ENCODE results near the gene STOX1.
"Not testable (repeated sequence)": the region's sequence is repeated elsewhere in the genome, so short reads cannot be mapped to it uniquely, and the experiment has no call there.

Gene STOX1, protein sequence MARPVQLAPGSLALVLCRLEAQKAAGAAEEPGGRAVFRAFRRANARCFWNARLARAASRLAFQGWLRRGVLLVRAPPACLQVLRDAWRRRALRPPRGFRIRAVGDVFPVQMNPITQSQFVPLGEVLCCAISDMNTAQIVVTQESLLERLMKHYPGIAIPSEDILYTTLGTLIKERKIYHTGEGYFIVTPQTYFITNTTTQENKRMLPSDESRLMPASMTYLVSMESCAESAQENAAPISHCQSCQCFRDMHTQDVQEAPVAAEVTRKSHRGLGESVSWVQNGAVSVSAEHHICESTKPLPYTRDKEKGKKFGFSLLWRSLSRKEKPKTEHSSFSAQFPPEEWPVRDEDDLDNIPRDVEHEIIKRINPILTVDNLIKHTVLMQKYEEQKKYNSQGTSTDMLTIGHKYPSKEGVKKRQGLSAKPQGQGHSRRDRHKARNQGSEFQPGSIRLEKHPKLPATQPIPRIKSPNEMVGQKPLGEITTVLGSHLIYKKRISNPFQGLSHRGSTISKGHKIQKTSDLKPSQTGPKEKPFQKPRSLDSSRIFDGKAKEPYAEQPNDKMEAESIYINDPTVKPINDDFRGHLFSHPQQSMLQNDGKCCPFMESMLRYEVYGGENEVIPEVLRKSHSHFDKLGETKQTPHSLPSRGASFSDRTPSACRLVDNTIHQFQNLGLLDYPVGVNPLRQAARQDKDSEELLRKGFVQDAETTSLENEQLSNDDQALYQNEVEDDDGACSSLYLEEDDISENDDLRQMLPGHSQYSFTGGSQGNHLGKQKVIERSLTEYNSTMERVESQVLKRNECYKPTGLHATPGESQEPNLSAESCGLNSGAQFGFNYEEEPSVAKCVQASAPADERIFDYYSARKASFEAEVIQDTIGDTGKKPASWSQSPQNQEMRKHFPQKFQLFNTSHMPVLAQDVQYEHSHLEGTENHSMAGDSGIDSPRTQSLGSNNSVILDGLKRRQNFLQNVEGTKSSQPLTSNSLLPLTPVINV

DNA sequence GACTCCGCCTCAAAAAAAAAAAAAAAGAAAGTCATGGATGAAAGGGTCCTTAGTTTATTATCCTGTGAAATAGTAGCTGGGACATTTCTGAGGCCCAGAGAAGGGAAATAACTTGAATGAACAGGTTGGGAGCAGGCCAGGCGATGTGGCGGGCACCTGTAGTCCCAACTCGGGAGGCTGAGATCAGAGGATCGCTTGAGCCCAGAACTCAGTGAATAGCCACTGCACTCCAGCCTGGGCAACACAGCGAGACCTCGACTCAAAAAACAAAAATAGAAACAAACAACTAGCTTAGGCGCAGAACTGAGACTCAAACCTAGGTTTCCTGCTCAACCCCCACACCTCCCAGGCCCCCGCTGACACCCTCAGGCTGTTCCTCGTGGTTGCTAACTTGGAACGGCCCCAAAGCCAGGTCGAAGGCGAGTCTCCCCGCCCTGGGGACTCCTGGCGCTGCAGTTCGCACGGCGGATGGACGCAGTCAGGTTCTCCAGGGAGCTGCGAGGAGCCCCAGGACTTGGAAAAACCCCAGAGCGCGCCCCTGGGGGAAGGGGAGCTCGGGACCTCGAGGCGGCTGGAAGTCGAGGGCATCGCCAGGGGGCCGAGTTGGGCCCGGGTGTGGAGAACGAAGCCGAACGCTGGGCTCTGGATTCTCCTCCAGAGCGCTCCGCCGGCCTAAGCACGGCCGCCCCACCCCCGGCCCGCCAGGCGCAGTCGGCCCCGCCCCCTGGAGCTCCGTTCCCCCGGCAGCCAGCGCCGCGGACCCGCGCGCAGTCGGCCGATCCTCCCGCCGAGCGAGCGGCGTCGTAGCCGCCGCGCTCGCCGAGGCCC, at the start of gene STOX1:
TSS of gene STOX1 (plus strand) at position 768 of the 828 bp plus-strand sequence. CDS start 93 bp downstream, outside the sequence.
- no peak for FAIRE-seq

DNA sequence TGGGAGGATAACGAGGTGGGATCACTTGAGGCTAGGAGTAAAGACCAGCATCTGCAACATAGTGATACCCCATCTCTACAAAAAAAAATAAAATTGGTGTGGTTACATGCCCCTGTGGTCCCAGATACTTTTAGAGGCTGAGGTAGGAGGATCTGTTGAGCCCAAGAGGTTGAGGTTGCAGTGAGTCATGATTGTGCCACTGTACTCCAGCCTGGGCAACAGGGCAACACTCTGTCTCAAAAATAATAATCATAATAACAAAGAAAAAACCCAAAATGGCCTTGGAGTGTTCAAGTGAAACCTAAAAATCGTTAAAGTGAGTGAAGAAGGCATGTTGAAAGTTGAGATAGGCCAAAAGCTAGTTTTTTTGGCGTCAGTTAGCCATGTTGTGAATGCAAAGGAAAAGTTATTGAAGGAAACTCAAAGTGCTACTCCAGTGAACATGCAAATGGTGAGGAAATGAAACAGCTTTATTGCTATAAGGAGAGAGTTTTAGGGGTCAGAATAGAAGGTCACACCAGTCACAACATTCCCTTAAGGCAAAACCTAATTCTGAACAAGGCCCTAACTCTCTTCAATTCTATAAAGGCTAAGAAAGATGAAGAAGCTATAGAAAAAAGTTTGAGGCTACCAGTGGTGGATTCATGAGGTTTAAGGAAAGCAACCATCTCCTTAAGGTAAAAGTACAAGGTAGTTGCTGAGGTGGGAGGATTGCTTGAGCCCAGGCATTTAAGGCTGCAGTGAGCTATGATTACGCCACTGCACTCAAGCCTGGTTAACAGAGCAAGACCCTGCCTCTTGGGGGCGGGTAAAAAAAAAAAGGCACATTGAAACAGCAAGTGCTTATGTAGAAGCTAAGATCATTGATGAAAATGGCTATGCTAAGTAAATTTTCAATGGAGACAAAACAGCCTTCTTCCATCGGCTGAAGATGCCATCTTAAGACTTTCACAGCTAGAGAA, 45.4 kb upstream of the STOX1 start:
- FAIRE-seq, result no peak

DNA sequence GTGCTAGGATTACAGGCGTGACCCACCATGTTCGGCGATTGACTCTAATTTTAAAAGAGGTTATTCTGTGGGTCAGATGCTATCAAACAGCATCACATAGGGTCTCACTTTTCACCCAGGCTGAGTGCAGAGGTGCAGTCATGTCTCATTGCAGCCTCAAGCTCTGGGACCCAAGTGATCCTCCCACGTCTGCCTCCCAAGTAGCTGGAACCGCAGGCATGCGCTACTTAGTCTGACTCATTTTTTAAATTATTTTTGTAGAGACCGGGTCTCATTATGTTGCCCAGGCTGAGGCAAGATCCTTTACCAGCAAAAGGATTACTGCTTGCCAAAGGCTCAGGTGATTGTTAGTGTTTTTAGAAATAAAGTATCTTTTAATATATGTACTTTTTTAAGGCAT, 42.9 kb upstream of the STOX1 start:
- no peak for FAIRE-seq

DNA sequence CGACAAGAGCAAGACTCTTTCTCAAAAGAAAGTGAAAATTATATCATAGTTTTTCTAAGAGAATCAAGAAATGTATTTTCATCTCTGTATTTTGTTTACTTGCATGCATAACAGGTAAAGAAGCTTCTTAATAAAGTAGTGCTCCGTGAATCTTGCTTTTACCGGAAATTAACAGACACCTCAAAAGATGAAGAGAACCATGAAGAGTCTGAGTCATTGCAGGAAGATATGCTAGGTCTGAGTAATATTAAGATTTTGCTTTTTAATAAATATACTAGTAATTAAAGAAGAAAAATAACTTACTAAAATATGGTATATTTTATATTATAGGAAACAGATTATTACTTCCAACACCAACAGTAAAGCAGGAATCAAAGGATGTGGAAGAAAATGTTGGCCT, 39.5 kb upstream of the STOX1 start:
- FAIRE-seq, result no peak

DNA sequence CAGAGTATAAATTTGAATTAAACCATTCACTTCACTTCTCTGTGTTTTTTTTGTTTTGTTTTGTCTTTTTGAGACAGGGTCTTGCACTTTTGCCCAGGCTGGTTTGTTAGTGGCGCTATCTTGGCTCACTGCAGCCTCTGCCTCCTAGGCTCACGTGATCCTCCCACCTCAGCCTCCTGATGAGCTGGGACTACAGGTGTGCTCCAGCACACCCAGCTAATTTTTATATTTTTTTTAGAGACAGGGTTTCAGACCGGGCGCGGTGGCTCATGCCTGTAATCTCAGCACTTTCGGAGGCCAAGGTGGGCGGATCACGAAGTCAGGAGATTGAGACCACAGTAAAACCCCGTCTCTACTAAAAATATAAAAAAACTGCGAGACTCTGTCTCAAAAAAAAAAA, 36.9 kb upstream of the STOX1 start:
- FAIRE-seq, result no peak

DNA sequence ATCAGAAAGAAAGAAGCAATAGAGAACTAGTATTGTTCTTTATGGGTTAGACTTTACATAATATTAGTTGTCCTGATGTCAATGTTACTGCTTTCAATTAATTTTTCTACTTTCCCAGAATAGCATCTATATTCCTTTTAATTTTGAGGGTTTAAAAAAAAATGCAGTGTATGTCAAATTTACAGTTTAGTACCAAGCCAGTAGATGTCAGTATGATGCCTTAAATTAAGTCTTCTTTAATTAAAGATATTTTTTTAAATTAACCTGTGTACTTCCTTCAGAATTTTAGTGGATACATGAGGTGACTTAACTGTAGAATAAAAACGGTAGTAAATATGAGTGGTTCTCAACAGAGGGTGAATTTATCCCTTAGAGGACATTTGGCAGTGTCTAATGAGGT, 35.2 kb upstream of the STOX1 start:
- peak; percentile 59 for FAIRE-seq

DNA sequence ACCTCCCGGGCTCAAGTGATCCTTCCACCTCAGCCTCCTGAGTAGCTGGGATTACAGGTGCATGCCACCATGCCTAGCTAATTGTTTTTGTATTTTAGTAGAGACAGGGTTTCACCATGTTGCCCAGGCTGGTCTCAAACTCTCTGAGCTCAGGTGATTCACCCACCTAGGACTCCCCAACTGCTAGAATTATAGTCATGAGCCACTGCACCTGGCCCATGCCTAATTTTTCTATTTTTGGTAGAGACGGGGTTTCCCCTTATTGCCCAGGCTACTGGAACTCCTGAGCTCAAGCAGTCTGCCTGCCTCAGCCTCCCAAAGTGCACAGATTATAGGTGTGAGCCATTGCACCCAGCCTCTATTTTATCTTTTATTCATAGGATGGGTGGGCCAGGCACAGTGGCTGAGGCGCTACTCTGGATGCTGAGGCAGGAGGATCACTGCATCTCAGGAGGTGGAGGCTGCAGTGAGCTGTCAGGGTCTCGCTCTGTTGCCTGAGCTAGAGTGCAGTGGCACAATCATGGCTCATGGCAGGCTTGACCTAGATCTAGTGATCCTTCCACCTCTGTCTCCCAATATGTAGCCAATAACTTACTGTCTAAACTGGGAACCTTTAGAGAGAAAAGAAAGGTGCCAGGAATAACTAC, 31.3 kb upstream of the STOX1 start:
- FAIRE-seq, result no peak

DNA sequence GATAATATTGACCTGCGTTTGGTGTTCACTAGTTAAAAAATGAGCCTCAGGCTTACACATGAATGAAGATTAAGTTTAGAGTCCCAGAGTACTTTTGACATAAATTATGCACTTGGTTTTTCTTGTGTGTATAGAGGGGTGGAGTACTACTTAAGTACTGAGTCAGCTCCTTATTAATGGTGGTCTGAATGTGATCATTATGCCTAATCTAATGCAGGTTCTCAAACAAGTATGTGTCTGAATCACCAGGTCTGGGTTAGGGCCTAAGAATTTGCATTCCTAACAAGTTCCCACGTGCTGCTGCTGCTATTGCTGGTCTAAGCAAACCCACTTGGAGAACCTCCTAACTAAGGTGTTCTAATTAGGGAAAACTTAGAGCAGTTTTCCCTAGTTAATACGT, 30.7 kb upstream of the STOX1 start:
- FAIRE-seq, result no peak

DNA sequence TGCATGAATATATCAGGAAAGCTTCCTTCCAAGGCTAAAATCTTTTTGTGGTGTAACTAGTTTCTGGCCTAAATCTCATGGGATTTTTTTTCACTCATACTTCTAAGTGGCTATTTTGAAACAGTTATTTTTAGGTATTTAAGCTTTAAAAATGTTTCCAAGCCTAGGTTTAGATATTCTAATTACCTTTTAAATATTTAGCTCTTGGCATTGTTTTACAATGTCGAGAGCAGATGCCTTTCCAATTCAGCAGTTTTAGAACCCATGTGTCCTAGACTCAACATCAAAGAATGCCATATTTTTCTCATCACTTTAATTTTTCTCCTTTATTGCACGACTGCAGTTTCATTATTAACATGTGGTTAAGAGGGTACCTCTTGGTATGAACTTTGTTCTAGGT, 27.1 kb upstream of the STOX1 start:
- no peak for FAIRE-seq

DNA sequence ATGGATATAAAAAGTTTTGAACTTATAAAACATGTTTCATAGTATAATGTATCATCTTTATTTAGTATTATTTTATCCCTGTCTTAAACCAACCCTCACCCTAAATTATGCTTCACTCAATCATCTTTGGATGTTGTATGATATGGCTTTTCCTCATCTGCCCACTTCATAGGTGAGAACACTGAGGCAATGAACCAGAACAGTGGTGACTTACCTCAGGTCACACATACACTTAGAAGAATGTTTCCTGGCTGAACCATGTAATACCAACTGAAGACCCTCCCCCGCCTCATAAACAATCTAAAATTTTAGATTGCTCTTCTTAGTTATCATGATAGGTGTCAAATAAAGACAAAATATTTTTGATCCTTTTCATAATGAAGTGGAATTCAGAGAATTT, 22.6 kb upstream of the STOX1 start:
- no peak for FAIRE-seq

DNA sequence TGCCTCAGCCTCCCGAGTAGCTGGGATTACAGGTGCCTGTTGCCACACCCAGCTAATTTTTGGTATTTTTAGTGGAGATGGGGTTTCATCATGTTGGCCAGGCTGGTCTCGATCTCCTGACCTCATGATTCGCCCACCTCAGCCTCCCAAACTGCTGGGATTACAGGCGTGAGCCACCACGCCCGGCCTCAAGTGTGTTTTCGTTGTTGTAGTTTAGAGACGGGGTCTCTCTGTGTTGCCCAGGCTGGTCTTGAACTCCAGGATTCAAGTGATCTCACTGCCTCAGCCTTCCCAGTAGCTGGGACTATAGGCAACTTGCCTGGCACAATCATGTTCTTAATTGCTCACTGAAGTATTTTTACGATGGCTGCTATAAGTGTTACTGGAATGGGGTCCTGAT, 16.5 kb upstream of the STOX1 start:
- not testable (repeated sequence) for FAIRE-seq

DNA sequence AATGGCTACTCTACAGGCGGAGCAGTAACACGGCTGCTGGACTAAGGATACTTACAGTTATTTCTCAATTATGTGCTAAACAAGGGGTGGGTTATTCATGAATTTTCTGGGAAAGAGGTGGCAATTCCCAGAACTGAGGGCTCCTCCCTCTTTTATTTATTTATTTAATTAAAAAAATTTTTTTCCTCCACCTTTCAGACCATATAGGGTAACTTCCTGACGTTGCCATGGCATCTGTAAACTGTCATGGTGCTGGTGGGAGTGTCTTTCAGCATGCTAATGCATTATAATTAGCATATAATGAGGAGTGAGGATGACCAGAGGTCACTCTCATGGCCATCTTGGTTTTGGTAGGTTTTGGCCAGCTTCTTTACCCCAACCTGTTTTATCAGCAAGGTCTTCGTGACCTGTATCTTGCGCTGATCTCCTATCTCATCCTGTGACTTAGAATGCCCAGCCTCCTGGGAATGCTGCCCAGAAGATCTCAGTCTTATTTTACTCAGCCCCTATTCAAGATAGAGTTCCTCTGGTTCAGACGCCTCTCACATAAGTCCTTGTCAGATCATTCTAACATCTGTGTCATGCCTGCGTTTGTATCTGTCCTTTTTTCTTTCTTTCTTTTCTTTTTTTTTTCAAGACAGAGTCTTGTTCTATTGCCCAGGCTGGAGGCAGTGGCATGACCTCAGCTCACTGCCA, 15.9 kb upstream of the STOX1 start:
- no peak for FAIRE-seq

DNA sequence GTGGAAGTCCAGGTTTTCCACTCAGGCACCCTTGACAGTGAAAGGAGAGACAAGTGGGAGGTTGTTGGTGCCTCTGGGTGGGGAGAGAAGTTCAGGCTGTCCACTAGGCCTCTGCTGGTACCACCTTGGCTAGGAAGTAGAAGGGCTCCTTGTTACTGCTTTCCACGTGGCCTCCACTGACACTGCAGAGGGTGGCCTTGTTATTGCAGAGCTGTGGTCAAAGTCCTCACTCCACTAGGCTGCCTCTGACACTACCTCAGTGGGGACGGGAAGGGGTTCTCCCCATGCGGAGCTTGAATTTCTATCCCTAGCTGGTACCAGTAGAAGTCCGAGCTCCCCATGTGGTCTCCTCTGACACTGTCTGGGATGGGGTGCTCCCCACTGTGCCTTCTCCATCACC, 14.9 kb upstream of the STOX1 start:
- no peak for FAIRE-seq

DNA sequence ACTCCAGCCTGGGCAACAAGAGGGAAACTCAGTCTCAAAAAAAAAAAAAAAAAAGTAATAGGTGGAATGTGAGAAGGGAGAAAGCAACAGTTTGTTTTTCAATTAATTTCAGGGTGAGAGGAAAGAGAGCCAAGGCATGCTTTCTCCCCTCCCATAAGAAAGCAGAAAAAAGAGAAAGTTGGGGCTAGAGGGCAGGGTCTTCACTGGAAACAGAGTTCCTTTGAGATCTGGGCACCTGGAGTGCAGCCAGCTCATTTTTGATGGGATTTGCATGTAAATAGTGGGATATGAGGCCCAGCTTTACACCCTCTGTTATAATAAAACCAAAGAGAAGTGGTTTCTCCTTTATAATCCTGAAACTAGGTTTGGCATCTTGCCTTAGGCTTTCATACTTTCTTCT, 13.8 kb upstream of the STOX1 start:
- no peak for FAIRE-seq

DNA sequence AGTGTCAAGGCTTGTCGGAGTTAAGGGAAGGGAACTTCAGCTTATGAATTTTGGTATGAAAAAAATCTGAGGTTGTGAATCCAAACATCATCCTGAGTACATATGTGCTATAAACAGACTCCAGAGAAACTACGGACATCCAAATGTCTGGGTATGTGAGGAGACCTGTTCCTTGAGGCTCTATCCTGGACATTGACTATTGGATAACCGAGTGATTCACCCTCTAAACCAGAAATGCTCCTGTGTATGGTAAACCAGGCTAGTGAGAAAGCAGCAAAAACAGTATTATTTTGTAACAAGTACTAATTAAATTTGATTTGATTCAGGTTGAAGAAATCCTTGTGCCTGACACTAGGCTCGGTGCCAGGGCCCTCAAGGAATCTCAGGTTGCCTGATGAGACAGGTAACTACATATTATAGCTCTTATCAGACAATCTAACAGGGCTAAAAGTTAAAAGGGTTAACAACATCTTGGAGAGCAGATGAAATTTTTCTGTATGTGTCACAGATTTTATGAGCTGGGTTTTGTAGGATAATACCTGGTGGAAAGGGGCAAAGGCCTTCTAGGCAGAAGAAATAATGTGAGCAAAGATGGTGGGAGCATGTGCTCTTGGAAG, 10.4 kb upstream of the STOX1 start:
- no peak for FAIRE-seq

DNA sequence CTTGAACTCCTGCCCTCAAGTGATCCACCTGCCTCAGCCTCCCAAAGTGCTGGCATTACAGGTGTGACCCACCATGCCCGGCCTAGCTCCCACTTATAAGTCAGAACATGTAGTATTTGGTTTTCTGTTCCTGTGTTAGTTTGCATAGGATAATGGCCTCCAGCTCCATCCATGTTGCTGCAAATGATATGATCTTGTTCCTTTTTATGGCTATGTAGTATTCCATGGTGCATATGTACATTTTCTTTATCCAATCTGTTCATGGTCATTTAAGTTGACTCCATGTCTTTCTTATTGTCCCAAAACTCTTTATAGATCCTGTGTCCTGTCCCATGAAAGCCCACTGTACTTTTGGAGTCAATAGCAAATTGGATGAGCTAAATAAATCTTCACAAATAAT, 7.0 kb upstream of the STOX1 start:
- FAIRE-seq, result not testable (repeated sequence)

DNA sequence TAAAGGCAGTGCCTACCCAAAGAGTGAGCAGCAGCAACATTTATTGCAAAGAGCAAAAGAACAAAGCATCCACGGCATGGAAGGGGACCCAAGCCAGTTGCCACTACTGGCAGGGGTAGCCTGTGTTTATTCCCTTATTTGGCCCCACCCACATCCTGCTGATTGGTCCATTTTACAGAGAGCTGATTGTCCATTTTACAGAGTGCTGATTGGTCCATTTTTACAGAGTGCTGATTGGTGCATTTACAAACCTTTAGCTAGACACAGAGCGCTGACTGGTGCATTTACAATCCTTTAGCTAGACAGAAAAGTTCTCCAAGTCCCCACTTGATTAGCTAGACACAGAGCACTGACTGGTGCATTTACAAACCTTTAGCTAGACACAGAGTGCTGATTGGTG, 4.7 kb upstream of the STOX1 start:
- FAIRE-seq, result not testable (repeated sequence)

DNA sequence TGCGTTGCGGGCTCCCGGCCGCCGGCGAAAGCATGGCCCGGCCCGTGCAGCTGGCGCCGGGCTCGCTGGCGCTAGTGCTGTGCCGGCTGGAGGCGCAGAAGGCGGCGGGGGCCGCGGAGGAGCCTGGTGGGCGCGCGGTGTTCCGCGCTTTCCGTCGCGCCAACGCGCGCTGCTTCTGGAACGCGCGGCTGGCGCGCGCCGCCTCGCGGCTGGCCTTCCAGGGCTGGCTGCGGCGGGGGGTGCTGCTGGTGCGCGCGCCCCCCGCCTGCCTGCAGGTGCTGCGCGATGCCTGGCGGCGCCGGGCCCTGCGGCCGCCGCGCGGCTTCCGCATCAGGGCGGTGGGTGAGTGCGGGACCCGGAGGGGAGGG, 245 bp downstream of the STOX1 start:
- FAIRE-seq, result not testable (repeated sequence)

DNA sequence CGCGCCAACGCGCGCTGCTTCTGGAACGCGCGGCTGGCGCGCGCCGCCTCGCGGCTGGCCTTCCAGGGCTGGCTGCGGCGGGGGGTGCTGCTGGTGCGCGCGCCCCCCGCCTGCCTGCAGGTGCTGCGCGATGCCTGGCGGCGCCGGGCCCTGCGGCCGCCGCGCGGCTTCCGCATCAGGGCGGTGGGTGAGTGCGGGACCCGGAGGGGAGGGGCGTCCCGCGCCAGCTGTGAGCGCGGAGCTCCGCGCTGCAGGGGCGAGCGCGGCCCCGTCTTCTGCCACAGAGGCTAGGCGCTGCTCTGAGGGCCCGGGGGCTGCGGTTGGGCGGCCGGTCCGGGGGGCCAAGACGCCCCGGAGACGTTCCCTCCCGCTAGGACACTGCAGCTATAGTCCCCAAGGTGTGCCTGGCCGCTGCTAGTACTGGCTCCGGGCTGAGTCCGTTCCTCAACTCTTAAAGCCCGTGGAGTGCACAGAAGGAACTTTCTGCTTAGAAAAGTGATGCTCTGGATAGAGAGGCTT, 811 bp downstream of the STOX1 start:
- not testable (repeated sequence) for FAIRE-seq

DNA sequence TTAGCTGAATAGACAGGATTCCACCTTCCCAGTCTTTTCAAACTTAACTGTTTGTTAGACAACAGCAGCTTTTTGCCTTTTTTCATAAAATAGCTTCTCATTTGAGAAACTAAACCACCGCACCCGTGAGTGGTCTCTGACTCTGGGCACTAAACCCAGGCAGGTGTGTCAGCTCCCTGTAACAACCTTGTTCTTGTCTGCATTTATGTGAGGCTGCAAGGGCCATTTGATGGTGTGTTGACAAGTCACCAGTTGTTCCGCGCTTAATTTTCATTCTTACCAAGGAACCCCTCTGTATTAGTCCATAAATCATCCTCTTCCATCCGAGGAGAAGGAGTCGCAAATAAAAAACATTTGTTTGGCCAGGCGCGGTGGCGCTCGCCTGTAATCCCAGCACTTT, 1.5 kb downstream of the STOX1 start:
- FAIRE-seq, result no peak
